Endothelial cell of umbilical vein (primary cell): ENCODE results near the gene INPP4B. TPM values are rescaled to one million over a fixed set of nuclear protein-coding genes. Genes with fewer than 3 reads are reported as not detected.

Experiments used
- BruUV-seq: library from RNA; stranded (reverse); fragments of 400-500 nt; replicated peaks from 2 replicates; lab custom pipeline; 2021; lab: Mats Ljungman, UMichigan
- CTCF ChIA-PET: fragments of 300-600, 350-600 bp; sonication (Branson Sonifier 250); formaldehyde crosslinking; loops from one replicate; lab custom pipeline; 2021; ENCODE audit warnings: antibody characterized with exemption, inconsistent platforms; lab: Charles Lee
- POLR2A ChIA-PET: fragments of 300-600, 350-600 bp; sonication (Branson Sonifier 250); formaldehyde crosslinking; loops from one replicate; lab custom pipeline; 2021; ENCODE audit warnings: antibody characterized with exemption, inconsistent platforms; lab: Charles Lee
- DNase-seq: peaks from one replicate; pipeline ENCODE4 v3.0.0-alpha.2; 2011; ENCODE audit warnings: low read depth, low spot score
- FAIRE-seq: peaks from 2 replicates; lab custom pipeline; 2011; peaks lifted over from hg19 to GRCh38; lab: Jason Lieb, UNC
- H2AFZ ChIP-seq: 2 replicates; pipeline ENCODE4 v1.6.0; 2012; ENCODE audit warnings: low read depth, low read length, control low read depth, inconsistent platforms
- H3K27ac ChIP-seq: 2 replicates; pipeline ENCODE4 v1.5.1; 2011; ENCODE audit warnings: low read depth, mild to moderate bottlenecking, control low read depth, low read length, moderate library complexity; ENCODE audit not compliant: insufficient read depth
- H3K27me3 ChIP-seq, 2 experiments: 2 replicates each; pipeline versions ENCODE4 v1.6.0 to v1.6.1; 2011; ENCODE audit warnings: low read length in 2 of 2, mixed read lengths in 1 of 2; ENCODE audit not compliant: control insufficient read depth in 2 of 2, insufficient read depth in 2 of 2
- H3K36me3 ChIP-seq, 2 experiments: 2 replicates in 1 of 2; 3 replicates in 1 of 2; pipeline ENCODE4 v1.5.1; 2011; ENCODE audit warnings: low read length in 2 of 2, mild to moderate bottlenecking in 1 of 2, moderate library complexity in 1 of 2; ENCODE audit not compliant: control insufficient read depth in 2 of 2, insufficient read depth in 2 of 2; ENCODE audit errors: extremely low read depth in 1 of 2
- H3K4me1 ChIP-seq: 3 replicates; pipeline ENCODE4 v1.5.1; 2011; ENCODE audit warnings: mild to moderate bottlenecking, low read length; ENCODE audit not compliant: control insufficient read depth, insufficient read depth; ENCODE audit errors: extremely low read depth
- H3K4me2 ChIP-seq: 2 replicates; pipeline ENCODE4 v1.6.1; 2011; ENCODE audit warnings: low read length, control low read depth, mixed read lengths; ENCODE audit not compliant: insufficient read depth
- H3K4me3 ChIP-seq, 3 experiments: fragments of 200-600 bp in 1 of 3; sonication (generic), shearing (Covaris generic) in 1 of 3; replicated peaks in 1 of 3; 2 replicates each; pipeline ENCODE4 v1.5.1; 2011 to 2016; ENCODE audit warnings: control low read depth in 3 of 3, low read length in 3 of 3, mild to moderate bottlenecking in 2 of 3, inconsistent platforms in 1 of 3, low read depth in 1 of 3, moderate library complexity in 1 of 3; ENCODE audit not compliant: insufficient read depth in 1 of 3
- H3K79me2 ChIP-seq: 2 replicates; pipeline ENCODE4 v1.6.0; 2012; ENCODE audit warnings: low read length, inconsistent platforms; ENCODE audit not compliant: control insufficient read depth, insufficient read depth
- H3K9ac ChIP-seq: replicated peaks from 2 replicates; pipeline ENCODE3; 2011; ENCODE audit warnings: low read length, control low read depth; ENCODE audit not compliant: insufficient read depth; ENCODE audit errors: extremely low read depth
- H3K9me1 ChIP-seq: replicated peaks from 3 replicates; pipeline ENCODE4 v1.6.0; 2011; ENCODE audit warnings: mild to moderate bottlenecking, low read length; ENCODE audit not compliant: control insufficient read depth, insufficient read depth; ENCODE audit errors: extremely low read depth
- H3K9me3 ChIP-seq: replicated peaks from 2 replicates; pipeline ENCODE4 v1.5.1; 2012; ENCODE audit warnings: low read length, inconsistent platforms; ENCODE audit not compliant: control insufficient read depth, insufficient read depth
- H4K20me1 ChIP-seq: replicated peaks from 2 replicates; pipeline ENCODE3; 2011; ENCODE audit warnings: mild to moderate bottlenecking, low read length; ENCODE audit not compliant: control insufficient read depth, insufficient read depth; ENCODE audit errors: extremely low read depth
- CTCF ChIP-seq, 2 donors: IDR thresholded peaks; 1 replicate in 1 of 2; 2 replicates in 1 of 2; pipeline ENCODE4 v1.5.1; 2011; ENCODE audit warnings: low read length in 2 of 2, mild to moderate bottlenecking in 2 of 2, moderate library complexity in 2 of 2, control low read depth in 1 of 2, inconsistent platforms in 1 of 2, low read depth in 1 of 2; ENCODE audit not compliant: insufficient read depth in 1 of 2; ENCODE audit errors: extremely low read depth in 1 of 2
- EZH2 ChIP-seq: IDR thresholded peaks from 2 replicates; pipeline ENCODE4 v1.6.1; 2012; ENCODE audit warnings: borderline replicate concordance, low read depth, mild to moderate bottlenecking, moderate library complexity, low read length, inconsistent platforms; ENCODE audit not compliant: severe bottlenecking
- FOS ChIP-seq: IDR thresholded peaks from 2 replicates; pipeline ENCODE4 v1.6.1; 2011; ENCODE audit warnings: mild to moderate bottlenecking, low read length, moderate library complexity, borderline replicate concordance; ENCODE audit not compliant: insufficient read depth
- GATA2 ChIP-seq: IDR thresholded peaks from 2 replicates; pipeline ENCODE4 v1.7.0; 2011; ENCODE audit warnings: low read depth, mild to moderate bottlenecking, moderate library complexity, mixed read lengths, low read length; ENCODE audit not compliant: insufficient read length, insufficient read depth
- JUN ChIP-seq: IDR thresholded peaks from 2 replicates; pipeline ENCODE4 v1.6.1; 2011; ENCODE audit warnings: borderline replicate concordance, low read depth; ENCODE audit not compliant: insufficient read length, insufficient read depth
- MAX ChIP-seq: IDR thresholded peaks from 2 replicates; pipeline ENCODE4 v1.6.1; 2011; ENCODE audit not compliant: insufficient read depth, insufficient read length
- MYC ChIP-seq: IDR thresholded peaks from one replicate; pipeline ENCODE4 v1.6.1; 2011; ENCODE audit warnings: mild to moderate bottlenecking, low read depth, low read length
- POLR2A ChIP-seq: IDR thresholded peaks from 2 replicates; pipeline ENCODE4 v1.6.1; 2012; ENCODE audit warnings: low read depth, mild to moderate bottlenecking, control low read depth, low read length
- POLR2AphosphoS5 ChIP-seq: IDR thresholded peaks from 2 replicates; pipeline ENCODE4 v1.6.1; 2012; ENCODE audit warnings: low read depth, mild to moderate bottlenecking, control low read depth, low read length, moderate library complexity; ENCODE audit not compliant: insufficient read depth
- dilution Hi-C: fragments of 300-500 bp; cut with MboI; formaldehyde crosslinking; loops from one replicate; pipeline ENCODE4 v1.15.0; 2019; ENCODE audit warnings: low sequenced_read_pairs; ENCODE audit not compliant: extremely low pct_ligation_motif_present
- intact Hi-C: fragments of 100-400 bp; cut with micrococcal nuclease; formaldehyde crosslinking; loops from one replicate; pipeline ENCODE4 v1.10.0; 2022
- polyA plus RNA-seq, 4 experiments: library from polyadenylated mRNA; depleted of rRNA in 3 of 4; stranded (reverse) in 3 of 4; unstranded in 1 of 4; fragments of >200 nt; gene quantifications; 2 replicates each; pipeline versions ENCODE4 v1.2.1 to v1.2.3, GENCODE V29; 2011 to 2012; ENCODE audit warnings: missing spikeins in 1 of 4
- total RNA-seq: library from RNA; stranded (reverse); gene quantifications from 2 replicates; pipeline ENCODE4 v1.2.3, GENCODE V29; 2021

INPP4B gene
- total and polyA plus RNA-seq, 2 donors (not counting 3 experiments of a cell fraction or from before 2014, with no cell fraction given), result 0.41 to 3.1 TPM

GRCh38 chr4:142091085-142091513, 755.0 kb downstream of the INPP4B start:
- BruUV-seq, result no TSS peak
- H3K79me2 ChIP-seq, result no peaks in the 10 kb centered on the region
- ChIA-PET POLR2A (no interaction called here), CTCF (interaction anchor here (1.0 to 1.2 kb wide), 2 partner anchors 36 to 322 kb away, joined by 3 to 7 read pairs; no protein-coding TSS in a partner anchor)
- no peaks in the 10 kb centered on the region for H3K9me1 ChIP-seq
- H3K4me2 ChIP-seq, result peak overlapping the region; percentile 59
- peak; percentile 97 for DNase-seq
- peak overlapping the region; percentile 90 for H3K27ac ChIP-seq
- H4K20me1 ChIP-seq, result no peaks in the 10 kb centered on the region
- H3K27me3 ChIP-seq, result no peaks in the 10 kb centered on the region
- peak overlapping the region; percentile 54 for H3K9ac ChIP-seq
- intact Hi-C loops, result loop anchor here (1.0 to 10.0 kb wide), 10 partner anchors 31 to 869 kb away; partner anchors contain the start of genes IL15 and ZNF330
- no peaks in the 10 kb centered on the region for H3K36me3 ChIP-seq
- TF ChIP-seq JUN, result peak; percentile 92
- no peak for TF ChIP-seq POLR2A
- peak; percentile 81 for TF ChIP-seq FOS
- TF ChIP-seq GATA2, result no peak
- TF ChIP-seq POLR2AphosphoS5, result no peak
- no peak for TF ChIP-seq MAX
- TF ChIP-seq EZH2, result no peak
- no peak for TF ChIP-seq CTCF (IDR thresholded peaks at IDR 0.05; ENCODE audit: extremely low read depth in 1 of 2, insufficient read depth in 1 of 2, low read depth in 1 of 2, low read length in 2 of 2)
- TF ChIP-seq MYC, result no peak
- H3K4me3 ChIP-seq, result no peak overlapping the region
- dilution Hi-C loops, result no loop called here
- peaks cover 29% of the 10 kb centered on the region for H3K4me1 ChIP-seq
- H3K9me3 ChIP-seq, result no peaks in the 10 kb centered on the region
- H2AFZ ChIP-seq, result no peak overlapping the region
- FAIRE-seq, result peak; percentile 92
